Measurements from ENCODE around the gene ARCN1. TPM values are rescaled to one million over a fixed set of nuclear protein-coding genes. Genes with fewer than 3 reads are reported as not detected.

Gene ARCN1
- total and polyA plus RNA-seq, 12 donors: 42.6 to 274 (median 104) TPM

DNA sequence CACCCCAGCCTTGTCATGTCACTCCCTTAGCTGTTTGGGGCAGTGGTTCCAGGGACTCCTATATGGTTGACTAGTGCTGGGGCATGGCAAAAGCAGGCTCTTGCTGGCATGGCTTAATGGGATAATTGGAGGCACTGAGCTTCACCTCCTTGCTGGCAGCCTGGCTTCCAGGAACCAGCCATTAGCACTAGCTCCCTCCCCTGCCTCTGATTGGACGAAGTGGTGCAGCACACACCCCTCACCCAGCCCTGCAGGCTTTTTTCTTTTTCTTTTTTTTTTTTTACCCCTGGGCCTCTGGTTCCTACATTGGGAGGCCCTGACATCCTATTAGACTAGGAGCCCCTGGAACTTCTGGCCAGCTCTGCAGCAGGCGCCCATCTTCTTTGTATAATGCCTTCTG lies 53.8 kb downstream of the ARCN1 start:
- peaks cover 18 to 38% of the 10 kb centered on the region in 2 donors for H3K4me1 ChIP-seq (replicated peaks in 1 of 2)
- H3K9me3 ChIP-seq (replicated peaks in 1 of 3): no peaks in the 10 kb centered on the region
- no peaks in the 10 kb centered on the region for H3K27me3 ChIP-seq
- intact Hi-C loops (cut with DNase I): no loop called here
- TF ChIP-seq POLR2A (IDR thresholded peaks at IDR 0.05) (no peak), CTCF (IDR thresholded peaks at IDR 0.05) (no peak)
- no peak for DNase-seq
- peaks cover 0 to 48% of the 10 kb centered on the region in 2 donors for H3K36me3 ChIP-seq (replicated peaks in 1 of 2)
- no peak overlapping the region for H3K4me3 ChIP-seq
- no peak overlapping the region for H3K27ac ChIP-seq
- WGBS, 4 donors: 82 to 97% (median 96%) methylated on average over 2 of the region's 2 CpGs

GRCh38 chr11:118627566-118627965 lies 55.4 kb downstream of the ARCN1 start:
- Histone ChIP-seq H3K4me3 (no peak overlapping the region), H3K9me3 (replicated peaks in 1 of 3) (no peaks in the 10 kb centered on the region), H3K36me3 (replicated peaks in 1 of 2) (peaks cover 0 to 64% of the 10 kb centered on the region in 2 donors), H3K27me3 (no peaks in the 10 kb centered on the region), H3K27ac (no peak overlapping the region), H3K4me1 (replicated peaks in 1 of 2) (peaks cover 7 to 25% of the 10 kb centered on the region in 2 donors)
- no peak for DNase-seq
- no peak for TF ChIP-seq CTCF (IDR thresholded peaks at IDR 0.05)
- no peak for TF ChIP-seq POLR2A (IDR thresholded peaks at IDR 0.05)
- 90 to 92% (median 91%) methylated on average over 4 to 10 of the region's 10 CpGs; no CpG with 5 or more reads in 1 of the 4 donors for WGBS, 4 donors
- intact Hi-C loops (cut with DNase I): no loop called here

DNA sequence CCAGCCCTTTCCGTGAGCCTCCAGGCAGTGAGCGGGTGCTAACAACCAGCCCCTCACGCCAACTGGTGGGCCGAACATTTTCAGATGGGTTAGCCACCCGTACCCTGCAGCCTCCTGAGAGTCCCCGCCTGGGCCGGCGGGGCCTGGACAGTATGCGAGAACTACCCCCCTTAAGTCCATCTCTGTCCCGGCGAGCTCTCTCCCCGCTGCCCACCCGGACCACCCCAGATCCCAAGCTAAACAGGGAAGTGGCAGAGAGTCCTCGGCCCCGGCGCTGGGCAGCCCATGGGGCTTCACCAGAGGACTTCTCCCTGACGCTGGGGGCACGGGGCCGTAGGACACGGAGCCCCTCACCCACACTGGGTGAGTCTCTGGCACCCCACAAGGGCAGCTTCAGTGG lies 55.8 kb downstream of the ARCN1 start:
- intact Hi-C loops (cut with DNase I): no loop called here
- peaks cover 0 to 68% of the 10 kb centered on the region in 2 donors for H3K36me3 ChIP-seq (replicated peaks in 1 of 2)
- no peaks in the 10 kb centered on the region for H3K27me3 ChIP-seq
- no peak overlapping the region for H3K27ac ChIP-seq
- no peaks in the 10 kb centered on the region for H3K9me3 ChIP-seq (replicated peaks in 1 of 3)
- TF ChIP-seq POLR2A (IDR thresholded peaks at IDR 0.05) (no peak), CTCF (IDR thresholded peaks at IDR 0.05) (no peak)
- 89 to 96% (median 93%) methylated on average over 7 to 20 of the region's 20 CpGs for WGBS, 4 donors
- H3K4me1 ChIP-seq (replicated peaks in 1 of 2): peaks cover 6 to 20% of the 10 kb centered on the region in 2 donors
- DNase-seq: no peak
- no peak overlapping the region for H3K4me3 ChIP-seq

GRCh38 chr11:118628432-118628831 lies 56.2 kb downstream of the ARCN1 start:
- H3K27me3 ChIP-seq: no peaks in the 10 kb centered on the region
- H3K27ac ChIP-seq: no peak overlapping the region
- H3K9me3 ChIP-seq (replicated peaks in 1 of 3): no peaks in the 10 kb centered on the region
- peaks cover 2 to 18% of the 10 kb centered on the region in 2 donors for H3K4me1 ChIP-seq (replicated peaks in 1 of 2)
- peaks cover 0 to 70% of the 10 kb centered on the region in 2 donors for H3K36me3 ChIP-seq (replicated peaks in 1 of 2)
- DNase-seq: no peak
- WGBS, 4 donors: 78 to 90% (median 84%) methylated on average over 7 to 13 of the region's 13 CpGs
- TF ChIP-seq CTCF (IDR thresholded peaks at IDR 0.05): no peak
- no peak for TF ChIP-seq POLR2A (IDR thresholded peaks at IDR 0.05)
- intact Hi-C loops (cut with DNase I): no loop called here
- no peak overlapping the region for H3K4me3 ChIP-seq
